AG04449 (cell line): Measurements from ENCODE around the gene NOS2.
"Not testable (repeated sequence)": the region's sequence is repeated elsewhere in the genome, so short reads cannot be mapped to it uniquely, and the experiment has no call there.

Experiments used
- CTCF ChIA-PET: fragments of 350-600 bp; formaldehyde crosslinking; extraction: SDS; loops from one replicate; lab custom pipeline; 2021; ENCODE audit warnings: antibody characterized with exemption; lab: Yijun Ruan, JAX
- POLR2A ChIA-PET: fragments of 400-600, 350-600 bp; formaldehyde crosslinking; extraction: SDS; loops from one replicate; lab custom pipeline; 2020; ENCODE audit warnings: antibody characterized with exemption, inconsistent platforms; lab: Yijun Ruan, JAX
- DNase-seq: peaks from one replicate; pipeline ENCODE4 v3.0.0-alpha.2; 2010; ENCODE audit warnings: low read depth, low spot score
- H3K4me3 ChIP-seq: 2 replicates; pipeline ENCODE4 v1.5.1; 2011; ENCODE audit warnings: low read depth, mild to moderate bottlenecking, control low read depth, low read length
- TF ChIP-seq, protein P1 (sequence below): IDR thresholded peaks from one replicate; pipeline ENCODE4 v1.5.1; 2011; ENCODE audit warnings: mild to moderate bottlenecking, moderate library complexity, low read length, control low read depth, inconsistent platforms; ENCODE audit not compliant: insufficient read depth; ENCODE audit errors: missing control alignments

NOS2 gene

DNA sequence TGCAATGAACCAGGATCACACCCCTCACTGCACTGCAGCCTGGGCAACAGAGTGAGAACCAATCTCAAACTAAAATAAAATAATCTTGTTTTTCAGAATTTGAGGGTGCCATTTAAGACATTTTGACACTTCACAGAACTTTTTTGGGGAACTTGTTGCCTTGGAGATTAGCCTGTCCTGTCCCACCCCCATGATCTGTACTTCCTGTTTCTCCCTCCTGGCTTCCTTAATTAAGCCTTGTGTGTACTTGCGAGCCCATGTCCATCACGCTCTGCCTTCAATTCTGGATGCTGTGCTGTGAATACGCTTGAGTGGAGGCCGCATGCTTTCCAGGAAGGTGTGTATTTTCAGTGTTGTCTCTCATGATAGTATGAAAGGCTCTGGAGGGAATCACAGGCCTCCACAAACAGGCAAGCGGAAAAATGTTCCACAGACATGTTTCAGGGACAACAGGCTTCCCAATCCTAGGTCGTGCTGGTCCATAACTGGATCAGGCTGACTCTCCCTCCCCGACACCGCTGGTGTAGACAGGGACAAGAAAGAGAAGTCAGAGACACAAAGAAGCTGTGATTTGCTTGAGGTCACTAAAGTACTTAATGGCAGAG is 56.9 kb downstream of the NOS2 start:
- no peak for DNase-seq
- CTCF ChIA-PET = no interaction called here
- POLR2A ChIA-PET = no interaction called here
- H3K4me3 ChIP-seq = no peak overlapping the region
- TF ChIP-seq, protein P1, sequence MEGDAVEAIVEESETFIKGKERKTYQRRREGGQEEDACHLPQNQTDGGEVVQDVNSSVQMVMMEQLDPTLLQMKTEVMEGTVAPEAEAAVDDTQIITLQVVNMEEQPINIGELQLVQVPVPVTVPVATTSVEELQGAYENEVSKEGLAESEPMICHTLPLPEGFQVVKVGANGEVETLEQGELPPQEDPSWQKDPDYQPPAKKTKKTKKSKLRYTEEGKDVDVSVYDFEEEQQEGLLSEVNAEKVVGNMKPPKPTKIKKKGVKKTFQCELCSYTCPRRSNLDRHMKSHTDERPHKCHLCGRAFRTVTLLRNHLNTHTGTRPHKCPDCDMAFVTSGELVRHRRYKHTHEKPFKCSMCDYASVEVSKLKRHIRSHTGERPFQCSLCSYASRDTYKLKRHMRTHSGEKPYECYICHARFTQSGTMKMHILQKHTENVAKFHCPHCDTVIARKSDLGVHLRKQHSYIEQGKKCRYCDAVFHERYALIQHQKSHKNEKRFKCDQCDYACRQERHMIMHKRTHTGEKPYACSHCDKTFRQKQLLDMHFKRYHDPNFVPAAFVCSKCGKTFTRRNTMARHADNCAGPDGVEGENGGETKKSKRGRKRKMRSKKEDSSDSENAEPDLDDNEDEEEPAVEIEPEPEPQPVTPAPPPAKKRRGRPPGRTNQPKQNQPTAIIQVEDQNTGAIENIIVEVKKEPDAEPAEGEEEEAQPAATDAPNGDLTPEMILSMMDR = no peak

DNA sequence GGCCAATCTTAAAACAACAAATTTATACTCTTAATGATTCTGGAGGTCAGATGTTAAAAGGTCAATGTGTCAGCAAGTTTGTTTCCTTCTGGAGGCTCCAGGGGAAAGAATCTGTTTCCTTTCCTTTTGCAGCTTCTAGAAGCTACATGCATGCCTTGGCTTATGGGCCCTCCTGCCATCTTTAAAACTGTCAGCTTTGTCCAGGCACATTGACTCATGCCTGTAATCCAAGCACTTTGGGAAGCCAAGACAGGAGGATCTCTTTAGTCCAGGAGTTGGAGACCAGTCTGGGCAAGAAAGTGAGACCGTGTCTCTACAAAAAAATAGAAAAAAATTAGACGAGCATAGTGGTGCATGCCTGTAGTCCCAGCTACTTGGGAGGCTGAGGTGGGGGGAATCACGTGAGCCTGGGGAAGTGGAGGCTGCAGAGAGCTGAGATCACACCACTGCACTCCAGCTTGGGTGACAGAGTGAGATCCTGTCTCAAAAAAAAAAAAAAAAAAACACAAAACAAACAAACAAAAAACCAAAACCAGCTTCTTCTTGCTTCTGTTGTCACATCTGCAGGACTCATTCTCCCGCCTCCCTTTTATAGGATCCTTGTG is 58.3 kb downstream of the NOS2 start:
- POLR2A ChIA-PET = interaction anchor here (0.9 kb wide), 1 partner anchor 9 kb away, joined by 3 read pairs; no protein-coding TSS in a partner anchor
- TF ChIP-seq, protein P1 = no peak
- no peak for DNase-seq
- CTCF ChIA-PET = interaction anchor here (1.2 to 3.1 kb wide), 4 partner anchors 14 to 90 kb away, joined by 3 to 10 read pairs (median 6); no protein-coding TSS in a partner anchor
- H3K4me3 ChIP-seq = no peak overlapping the region

DNA sequence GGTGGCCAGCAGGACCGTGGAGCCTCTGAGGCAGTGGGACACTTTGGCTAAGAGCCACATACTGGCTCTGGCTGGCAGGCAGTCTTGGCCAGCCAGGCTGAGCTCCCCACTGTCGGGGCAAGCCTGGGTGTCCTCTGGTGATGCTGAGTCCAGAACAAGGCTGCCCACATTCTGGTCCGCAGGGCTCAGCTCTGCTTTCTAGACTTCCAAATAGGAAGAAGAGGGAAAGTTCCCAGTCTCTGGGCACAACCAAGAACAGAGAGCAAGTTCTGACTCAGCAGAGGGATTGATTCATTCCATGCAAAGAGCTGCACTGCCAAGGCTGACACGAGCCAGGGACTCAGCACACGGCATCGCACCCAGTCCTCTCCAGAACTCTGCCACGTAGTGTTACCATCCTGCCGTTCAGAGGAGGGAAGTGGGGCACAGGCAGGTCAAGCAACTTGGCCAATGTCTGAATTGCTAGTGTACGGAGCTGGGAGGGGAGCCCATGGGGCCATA is 58.9 kb downstream of the NOS2 start:
- no peak overlapping the region for H3K4me3 ChIP-seq
- ChIA-PET POLR2A (no interaction called here), CTCF (interaction anchor here (1.2 to 3.1 kb wide), 4 partner anchors 15 to 90 kb away, joined by 3 to 10 read pairs (median 6); no protein-coding TSS in a partner anchor)
- TF ChIP-seq, protein P1 = no peak
- DNase-seq = no peak

DNA sequence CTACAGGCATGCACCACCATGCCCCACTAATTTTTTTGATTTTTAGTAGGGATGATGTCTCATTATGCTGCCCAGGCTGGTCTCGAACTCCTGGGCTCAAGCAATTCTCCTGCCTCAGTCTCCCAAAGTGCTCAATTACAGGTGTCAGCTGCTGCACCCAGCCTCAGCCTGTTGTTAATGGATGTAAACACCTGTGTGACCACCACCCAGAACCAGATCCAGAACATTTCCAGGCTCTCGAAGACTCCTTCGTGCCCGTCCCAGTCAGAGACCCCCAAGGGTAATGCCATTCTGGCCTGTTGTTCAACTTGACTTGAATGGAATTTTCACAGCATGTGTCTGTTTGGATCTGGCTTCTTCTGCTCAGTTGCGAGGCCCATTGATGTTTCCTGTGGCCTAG is 59.8 kb downstream of the NOS2 start:
- POLR2A ChIA-PET, H3K4me3 ChIP-seq, DNase-seq: not testable (repeated sequence)
- CTCF ChIA-PET = interaction anchor here (3.1 kb wide), 1 partner anchor 16 kb away, joined by 10 read pairs; no protein-coding TSS in a partner anchor

DNA sequence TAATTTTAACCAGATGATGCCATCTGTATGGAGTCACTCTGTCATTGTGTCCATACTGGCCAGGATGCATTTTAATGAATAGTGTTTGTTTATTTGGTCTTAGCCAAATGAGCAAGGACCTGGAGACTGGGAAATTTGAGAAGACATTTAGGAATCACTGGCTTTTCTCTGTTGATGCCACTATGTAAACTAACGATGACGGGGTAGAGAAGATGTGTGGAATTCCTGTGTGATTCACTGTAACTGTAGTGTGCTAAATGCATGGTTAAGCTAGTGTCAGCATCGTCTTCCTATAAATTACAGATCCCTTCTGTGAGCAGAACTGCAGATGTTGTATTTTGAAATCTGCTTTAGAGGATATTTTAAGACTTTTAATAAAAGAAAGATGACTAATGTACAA is 66.6 kb downstream of the NOS2 start:
- POLR2A ChIA-PET = no interaction called here
- CTCF ChIA-PET = interaction anchor here (0.7 to 1.2 kb wide), 2 partner anchors 24 to 79 kb away, joined by 3 read pairs; no protein-coding TSS in a partner anchor
- TF ChIP-seq, protein P1 = no peak
- DNase-seq = no peak
- no peak overlapping the region for H3K4me3 ChIP-seq

DNA sequence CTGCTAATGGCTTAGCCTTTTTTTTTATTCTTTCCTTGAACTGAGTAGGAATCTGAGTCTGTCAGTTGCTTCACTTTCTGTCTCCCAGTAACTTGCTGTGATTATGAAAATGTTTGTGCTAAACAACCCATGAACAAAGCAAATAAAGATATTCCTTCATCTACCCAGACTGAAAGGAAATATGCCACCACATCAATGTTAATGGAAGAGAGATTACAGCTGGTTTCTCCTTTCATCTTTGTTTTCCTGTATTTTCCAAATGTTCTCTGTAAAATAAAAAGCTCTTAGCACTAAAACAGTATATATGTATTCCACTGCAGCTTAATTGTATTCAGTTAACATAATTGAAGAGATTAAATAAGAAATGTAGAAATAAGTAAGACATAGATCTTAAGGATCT is 67.6 kb downstream of the NOS2 start:
- DNase-seq, POLR2A ChIA-PET, H3K4me3 ChIP-seq: not testable (repeated sequence)
- CTCF ChIA-PET = interaction anchor here (1.2 kb wide), 1 partner anchor 25 kb away, joined by 3 read pairs; no protein-coding TSS in a partner anchor

DNA sequence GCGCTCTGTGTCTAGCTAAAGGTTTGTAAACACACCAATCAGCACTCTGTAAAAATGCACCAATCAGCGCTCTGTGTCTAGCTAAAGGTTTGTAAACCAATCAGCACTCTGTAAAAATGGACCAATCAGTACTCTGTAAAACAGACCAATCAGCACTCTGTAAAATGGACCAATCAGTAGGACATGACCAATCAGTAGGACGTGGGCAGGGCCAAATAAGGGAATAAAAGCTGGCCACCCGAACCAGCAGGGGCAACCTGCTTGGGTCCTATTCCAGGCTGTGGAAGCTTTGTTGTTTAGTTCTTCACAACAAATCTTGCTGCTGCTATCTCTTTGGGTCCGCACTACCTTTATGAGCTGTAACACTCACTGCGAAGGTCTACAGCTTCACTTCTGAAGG is 74.3 kb downstream of the NOS2 start:
- H3K4me3 ChIP-seq, DNase-seq, POLR2A ChIA-PET, CTCF ChIA-PET: not testable (repeated sequence)
